ENCODE measurements around the gene CREB3L2.
A peak's percentile ranks its signal among the peaks of the same experiment; 100 is the strongest.
"Not testable (repeated sequence)": the region's sequence is repeated elsewhere in the genome, so short reads cannot be mapped to it uniquely, and the experiment has no call there.

CREB3L2 gene

DNA sequence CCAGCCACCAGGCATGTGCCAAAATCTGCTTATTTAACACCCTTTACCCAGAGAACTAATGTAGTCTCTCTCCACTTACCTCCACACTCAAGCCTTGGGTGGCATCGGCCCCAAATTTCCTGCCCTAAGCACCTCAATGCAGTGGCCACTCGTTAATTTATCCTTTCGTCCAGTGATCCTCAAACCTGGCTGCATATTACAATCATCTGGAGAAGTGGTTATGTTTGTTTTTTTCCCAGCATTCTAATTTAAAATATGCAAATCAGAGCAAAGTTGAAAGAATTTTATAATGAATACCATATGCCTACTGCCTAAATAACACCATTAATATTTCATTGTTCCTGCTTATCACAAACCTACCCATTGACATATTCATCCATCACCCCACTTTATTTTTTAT, 25.7 kb downstream of the CREB3L2 start:
- Mint-ChIP-seq H3K4me3 (no peak overlapping the region), H3K36me3 (ENCODE audit: low read depth) (peaks cover 4% of the 10 kb centered on the region), H3K4me1 (ENCODE audit: low read depth) (peaks cover 2% of the 10 kb centered on the region), H3K27me3 (no peaks in the 10 kb centered on the region), H3K27ac (no peak overlapping the region), H3K9me3 (no peaks in the 10 kb centered on the region)
- no peak for DNase-seq

- no peak overlapping the region for H3K27ac Mint-ChIP-seq
- DNase-seq, result no peak
- no peaks in the 10 kb centered on the region for H3K9me3 Mint-ChIP-seq
- H3K4me3 Mint-ChIP-seq, result no peak overlapping the region
- peaks cover 2% of the 10 kb centered on the region for H3K4me1 Mint-ChIP-seq (ENCODE audit: low read depth)
- H3K27me3 Mint-ChIP-seq, result no peaks in the 10 kb centered on the region
- peaks cover 4% of the 10 kb centered on the region for H3K36me3 Mint-ChIP-seq (ENCODE audit: low read depth)
Observed at GRCh38 chr7:137975768-137976167, 26.1 kb downstream of the CREB3L2 start.

GRCh38 chr7:137975221-137975620, 26.7 kb downstream of the CREB3L2 start:
- H3K4me3 Mint-ChIP-seq, result no peak overlapping the region
- H3K27me3 Mint-ChIP-seq, result no peaks in the 10 kb centered on the region
- no peak for DNase-seq
- H3K27ac Mint-ChIP-seq, result no peak overlapping the region
- H3K4me1 Mint-ChIP-seq (ENCODE audit: low read depth), result peaks cover 2% of the 10 kb centered on the region
- peaks cover 4% of the 10 kb centered on the region for H3K36me3 Mint-ChIP-seq (ENCODE audit: low read depth)
- no peaks in the 10 kb centered on the region for H3K9me3 Mint-ChIP-seq

- H3K27ac Mint-ChIP-seq, result no peak overlapping the region
- H3K9me3 Mint-ChIP-seq, result no peaks in the 10 kb centered on the region
- H3K4me1 Mint-ChIP-seq (ENCODE audit: low read depth), result peaks cover 2% of the 10 kb centered on the region
- H3K4me3 Mint-ChIP-seq, result no peak overlapping the region
- peaks cover 2% of the 10 kb centered on the region for H3K36me3 Mint-ChIP-seq (ENCODE audit: low read depth)
- H3K27me3 Mint-ChIP-seq, result no peaks in the 10 kb centered on the region
- no peak for DNase-seq
Observed at GRCh38 chr7:137974766-137975165, 27.1 kb downstream of the CREB3L2 start.

DNA sequence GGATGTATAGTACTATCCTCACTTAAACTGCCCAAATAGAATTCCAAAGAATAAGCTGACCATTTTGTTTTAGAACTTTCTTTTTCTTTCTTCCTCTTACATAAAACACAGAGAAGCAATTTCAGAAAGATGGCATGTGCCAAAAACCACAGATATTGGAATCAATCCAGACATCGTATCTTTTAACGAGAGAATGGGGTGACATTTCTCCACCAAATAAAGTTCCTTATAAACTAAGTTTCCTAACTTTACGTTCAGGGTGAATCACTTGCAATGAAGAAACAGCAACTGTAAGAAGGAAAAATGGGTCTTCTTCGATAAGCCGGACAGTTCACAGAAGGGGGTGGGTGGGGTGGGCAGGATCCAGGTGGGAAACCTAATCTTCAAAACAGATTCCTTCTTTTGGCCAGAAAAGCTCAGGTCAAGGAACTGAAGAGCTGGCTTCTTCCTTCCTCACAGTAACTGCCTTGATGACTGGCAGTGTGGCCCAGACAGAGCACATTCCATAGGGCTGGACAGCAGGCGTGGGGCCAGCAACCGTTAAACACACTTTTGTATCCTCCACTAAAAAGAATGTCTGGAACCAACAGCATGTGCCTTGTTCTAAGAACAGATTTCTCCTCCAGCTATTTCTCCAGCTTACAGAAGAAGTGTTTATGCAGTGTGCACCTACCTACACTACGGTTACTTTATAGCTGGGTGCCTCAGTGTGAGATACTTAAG, 31.5 kb downstream of the CREB3L2 start:
- H3K36me3 Mint-ChIP-seq (ENCODE audit: low read depth), result peaks cover 4% of the 10 kb centered on the region
- no peaks in the 10 kb centered on the region for H3K27me3 Mint-ChIP-seq
- H3K27ac Mint-ChIP-seq, result no peak overlapping the region
- DNase-seq, result no peak
- no peaks in the 10 kb centered on the region for H3K9me3 Mint-ChIP-seq
- H3K4me1 Mint-ChIP-seq (ENCODE audit: low read depth), result peaks cover 21% of the 10 kb centered on the region
- no peak overlapping the region for H3K4me3 Mint-ChIP-seq

DNA sequence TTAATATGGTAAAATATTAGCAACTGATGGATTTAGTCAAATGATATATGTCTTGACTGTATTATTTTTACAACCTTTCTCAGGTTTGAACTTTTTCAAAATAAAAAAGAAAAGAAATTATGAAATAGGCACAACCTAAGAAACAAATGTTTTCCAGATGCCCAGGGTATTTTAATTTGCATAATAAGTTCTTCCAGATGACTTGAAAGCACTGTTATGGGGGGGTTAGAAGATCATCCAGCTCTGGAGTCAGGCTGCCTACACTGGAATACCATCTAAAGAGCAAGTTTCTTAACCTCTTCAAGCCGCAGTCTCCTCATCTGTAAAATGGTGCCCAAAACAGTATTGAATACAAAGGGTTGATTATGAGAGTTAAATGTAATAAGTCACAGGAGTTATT, 32.1 kb downstream of the CREB3L2 start:
- no peak for DNase-seq
- peaks cover 21% of the 10 kb centered on the region for H3K4me1 Mint-ChIP-seq (ENCODE audit: low read depth)
- no peaks in the 10 kb centered on the region for H3K9me3 Mint-ChIP-seq
- H3K36me3 Mint-ChIP-seq (ENCODE audit: low read depth), result peaks cover 4% of the 10 kb centered on the region
- H3K27me3 Mint-ChIP-seq, result no peaks in the 10 kb centered on the region
- no peak overlapping the region for H3K4me3 Mint-ChIP-seq
- H3K27ac Mint-ChIP-seq, result no peak overlapping the region

DNA sequence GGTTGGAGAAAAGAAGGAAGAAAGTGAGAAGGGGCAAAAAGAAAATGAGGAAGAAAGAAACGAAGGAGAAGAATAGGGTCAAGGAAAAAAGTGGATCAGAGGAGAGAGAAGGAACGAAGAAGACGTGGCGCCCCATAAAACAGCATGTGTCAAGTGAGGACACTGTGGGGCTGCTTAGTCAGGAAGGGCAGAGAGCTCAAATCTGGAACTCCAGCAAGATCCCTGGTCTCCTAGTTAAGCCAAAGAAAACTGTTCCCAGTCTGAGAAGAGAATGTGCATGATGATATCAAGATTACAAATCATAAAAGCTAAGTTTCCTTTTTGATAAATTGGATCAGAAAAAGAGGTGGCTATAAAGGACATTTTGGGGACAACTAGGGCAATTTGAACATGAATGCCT, 33.0 kb downstream of the CREB3L2 start:
- no peak overlapping the region for H3K27ac Mint-ChIP-seq
- H3K36me3 Mint-ChIP-seq (ENCODE audit: low read depth), result peaks cover 4% of the 10 kb centered on the region
- H3K9me3 Mint-ChIP-seq, result no peaks in the 10 kb centered on the region
- H3K27me3 Mint-ChIP-seq, result no peaks in the 10 kb centered on the region
- peaks cover 21% of the 10 kb centered on the region for H3K4me1 Mint-ChIP-seq (ENCODE audit: low read depth)
- H3K4me3 Mint-ChIP-seq, result no peak overlapping the region
- DNase-seq, result no peak

- H3K4me1 Mint-ChIP-seq (ENCODE audit: low read depth), result peaks cover 21% of the 10 kb centered on the region
- not testable (repeated sequence) for DNase-seq; H3K4me3 Mint-ChIP-seq; H3K27me3 Mint-ChIP-seq; H3K9me3 Mint-ChIP-seq; H3K27ac Mint-ChIP-seq; H3K36me3 Mint-ChIP-seq (ENCODE audit: low read depth)
Observed at GRCh38 chr7:137968339-137968738, 33.5 kb downstream of the CREB3L2 start.

DNA sequence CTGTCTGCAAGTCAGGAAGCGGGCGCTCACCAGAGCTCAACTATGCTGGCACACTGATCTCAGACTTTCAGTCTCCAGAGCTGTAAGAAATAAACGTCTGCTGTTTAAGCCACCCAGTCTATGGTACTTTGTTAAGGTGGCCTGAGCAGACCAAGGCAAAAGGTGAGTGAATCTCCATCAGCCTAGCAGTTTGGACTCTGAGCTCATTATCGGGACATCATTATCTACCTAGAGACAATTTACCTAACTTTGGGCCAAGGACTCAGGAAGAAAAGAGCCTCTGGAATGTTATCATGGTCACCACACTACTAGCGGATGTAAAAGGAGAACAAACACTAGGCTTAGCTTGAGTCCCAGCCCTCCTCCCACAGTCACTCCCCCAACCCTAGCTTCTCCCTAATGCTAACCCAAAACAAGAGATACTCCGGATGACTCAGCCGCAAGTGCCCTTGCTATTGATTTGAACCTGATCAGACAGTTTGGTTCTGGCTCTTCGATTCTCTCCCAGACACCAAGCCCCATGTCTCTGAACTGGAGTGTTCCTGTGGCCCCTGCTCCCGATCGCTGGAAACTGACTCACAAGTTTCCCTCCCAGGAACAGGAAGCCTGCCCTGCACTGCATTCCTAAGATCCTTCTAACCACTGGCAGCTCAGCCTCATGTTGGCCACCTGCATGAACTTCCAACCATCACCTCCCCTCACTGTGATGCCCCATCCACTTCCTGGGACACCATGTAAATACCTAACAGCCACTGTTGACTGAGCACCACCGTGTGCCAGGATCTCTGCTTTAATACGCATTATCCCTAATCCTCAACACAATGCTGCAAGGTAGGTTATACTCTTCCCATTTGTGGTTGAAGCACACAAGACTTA, 34.5 kb downstream of the CREB3L2 start:
- Mint-ChIP-seq H3K9me3 (no peaks in the 10 kb centered on the region), H3K27ac (no peak overlapping the region), H3K36me3 (ENCODE audit: low read depth) (peaks cover 4% of the 10 kb centered on the region), H3K4me1 (ENCODE audit: low read depth) (peaks cover 22% of the 10 kb centered on the region), H3K4me3 (no peak overlapping the region), H3K27me3 (no peaks in the 10 kb centered on the region)
- DNase-seq, result no peak

DNA sequence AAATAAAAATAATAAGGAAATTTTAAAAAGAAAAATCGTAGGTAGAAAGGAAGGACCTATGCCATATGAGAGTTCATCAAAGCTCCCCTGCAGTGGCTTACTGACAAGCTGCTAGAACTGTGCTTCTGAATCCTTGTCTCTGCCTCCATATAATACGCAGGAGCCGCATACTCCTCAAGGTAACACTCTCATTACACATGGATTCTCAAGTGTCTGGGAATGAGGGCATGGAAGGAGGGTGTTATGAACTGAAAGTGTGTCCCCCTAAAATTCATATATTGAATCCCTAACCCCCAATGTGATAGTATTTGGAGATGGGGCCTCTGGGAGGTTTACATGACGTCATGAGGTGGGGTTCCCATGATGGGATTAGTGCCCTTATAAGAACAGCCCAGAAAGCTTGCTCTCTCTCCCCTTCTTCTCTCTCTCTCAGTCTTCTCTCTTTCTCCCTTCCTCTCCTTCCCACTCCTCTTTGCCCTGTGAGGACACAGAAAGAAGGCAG, 35.2 kb downstream of the CREB3L2 start:
- H3K27ac Mint-ChIP-seq, result no peak overlapping the region
- no peaks in the 10 kb centered on the region for H3K9me3 Mint-ChIP-seq
- no peak for DNase-seq
- peaks cover 4% of the 10 kb centered on the region for H3K36me3 Mint-ChIP-seq (ENCODE audit: low read depth)
- no peak overlapping the region for H3K4me3 Mint-ChIP-seq
- H3K27me3 Mint-ChIP-seq, result no peaks in the 10 kb centered on the region
- peaks cover 25% of the 10 kb centered on the region for H3K4me1 Mint-ChIP-seq (ENCODE audit: low read depth)

- Mint-ChIP-seq H3K4me3 (no peak overlapping the region), H3K36me3 (ENCODE audit: low read depth) (peaks cover 4% of the 10 kb centered on the region), H3K27ac (no peak overlapping the region), H3K4me1 (ENCODE audit: low read depth) (peaks cover 31% of the 10 kb centered on the region), H3K27me3 (no peaks in the 10 kb centered on the region), H3K9me3 (no peaks in the 10 kb centered on the region)
- DNase-seq, result no peak
Observed at GRCh38 chr7:137965942-137966640, 35.8 kb downstream of the CREB3L2 start.

DNA sequence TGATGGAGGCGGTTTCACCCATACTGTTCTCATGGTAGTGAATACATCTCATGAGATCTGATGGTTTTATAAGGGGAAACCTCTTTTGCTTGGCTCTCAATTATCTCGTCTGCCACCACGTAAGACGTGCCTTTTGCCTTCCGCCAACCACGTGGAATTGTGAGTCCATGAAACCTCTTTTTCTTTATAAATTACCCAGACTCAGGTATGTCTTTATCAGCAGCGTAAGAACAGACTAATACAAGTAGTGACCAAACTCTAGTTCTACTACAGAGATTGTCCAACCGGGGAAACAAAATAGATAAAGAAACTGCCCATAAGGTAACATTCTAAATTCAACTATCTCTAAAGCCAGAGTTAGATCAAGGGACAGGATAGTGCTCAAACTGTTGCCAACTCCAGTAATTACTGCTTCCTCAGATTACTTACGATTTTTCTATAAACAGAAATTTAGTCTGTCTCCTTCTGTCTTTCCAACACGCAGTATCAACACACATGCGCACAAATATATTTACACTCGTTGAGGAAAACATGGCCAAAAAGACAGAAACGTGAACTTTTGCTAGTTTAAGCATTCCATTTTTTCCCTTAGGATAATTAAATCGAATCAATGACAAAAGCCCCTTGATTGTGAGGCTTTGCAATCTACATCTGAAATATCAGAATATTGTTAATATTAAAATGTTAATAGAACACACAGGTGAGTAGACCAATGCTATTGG, 36.9 kb downstream of the CREB3L2 start:
- peaks cover 4% of the 10 kb centered on the region for H3K36me3 Mint-ChIP-seq (ENCODE audit: low read depth)
- no peak overlapping the region for H3K4me3 Mint-ChIP-seq
- H3K27ac Mint-ChIP-seq, result no peak overlapping the region

GRCh38 chr7:137962875-137963507, 38.9 kb downstream of the CREB3L2 start:
- Mint-ChIP-seq H3K9me3 (no peaks in the 10 kb centered on the region), H3K36me3 (ENCODE audit: low read depth) (peaks cover 10% of the 10 kb centered on the region), H3K27me3 (no peaks in the 10 kb centered on the region), H3K4me1 (ENCODE audit: low read depth) (peaks cover 35% of the 10 kb centered on the region), H3K27ac (no peak overlapping the region), H3K4me3 (no peak overlapping the region)
- no peak for DNase-seq

More for the DNA sequence above, 36.9 kb downstream of the CREB3L2 start:
- Mint-ChIP-seq H3K27me3 (no peaks in the 10 kb centered on the region), H3K9me3 (no peaks in the 10 kb centered on the region), H3K4me1 (ENCODE audit: low read depth) (peaks cover 37% of the 10 kb centered on the region)
- no peak for DNase-seq

- peaks cover 10% of the 10 kb centered on the region for H3K36me3 Mint-ChIP-seq (ENCODE audit: low read depth)
Observed at GRCh38 chr7:137962491-137962874, 39.4 kb downstream of the CREB3L2 start.

More at GRCh38 chr7:137962491-137962874, 39.4 kb downstream of the CREB3L2 start:
- H3K9me3 Mint-ChIP-seq, result no peaks in the 10 kb centered on the region
- peak overlapping the region; percentile 4 for H3K27ac Mint-ChIP-seq
- H3K4me3 Mint-ChIP-seq, result no peak overlapping the region
- H3K4me1 Mint-ChIP-seq (ENCODE audit: low read depth), result peaks cover 32% of the 10 kb centered on the region
- no peak for DNase-seq
- no peaks in the 10 kb centered on the region for H3K27me3 Mint-ChIP-seq

Data from activated T-cell treated with anti-CD3 and anti-CD28 coated beads, Interleukin-2, amount 50 U/mL, for 24 hours (primary cell).